GM12875 (cell line): Measurements from ENCODE around the gene VSTM4.

ENCODE experiments used
- H3K4me3 ChIP-seq: one replicate; pipeline ENCODE4 v1.5.1; 2011; ENCODE audit warnings: low read depth, low read length, control low read depth
- TF ChIP-seq, protein P1 (sequence below): IDR thresholded peaks from 2 replicates; pipeline ENCODE4 v1.5.1; 2011; ENCODE audit warnings: low read depth, mild to moderate bottlenecking, control low read depth, inconsistent platforms, low read length, moderate library complexity, borderline replicate concordance; ENCODE audit not compliant: insufficient read depth

VSTM4 gene

DNA sequence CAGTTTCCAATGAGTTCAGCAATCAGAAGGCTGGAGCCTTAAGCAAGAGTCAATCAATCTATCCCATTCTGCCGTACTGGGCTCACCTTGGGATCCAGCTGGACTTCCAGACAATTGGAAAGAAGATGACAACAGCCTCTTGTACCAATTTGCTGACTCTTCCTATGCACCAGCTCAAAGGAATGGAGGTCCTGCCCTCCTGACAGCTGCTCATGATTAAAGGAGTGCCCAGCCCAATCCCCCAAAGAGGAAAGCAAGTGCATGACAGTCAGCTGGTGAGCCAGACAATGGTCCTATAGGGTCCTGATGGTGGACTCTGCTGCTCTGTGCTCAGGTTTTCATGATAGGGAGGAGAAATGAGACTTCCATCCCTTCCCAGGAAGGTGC, 25.1 kb downstream of the VSTM4 start:
- H3K4me3 ChIP-seq = no peak overlapping the region
- TF ChIP-seq, protein P1, sequence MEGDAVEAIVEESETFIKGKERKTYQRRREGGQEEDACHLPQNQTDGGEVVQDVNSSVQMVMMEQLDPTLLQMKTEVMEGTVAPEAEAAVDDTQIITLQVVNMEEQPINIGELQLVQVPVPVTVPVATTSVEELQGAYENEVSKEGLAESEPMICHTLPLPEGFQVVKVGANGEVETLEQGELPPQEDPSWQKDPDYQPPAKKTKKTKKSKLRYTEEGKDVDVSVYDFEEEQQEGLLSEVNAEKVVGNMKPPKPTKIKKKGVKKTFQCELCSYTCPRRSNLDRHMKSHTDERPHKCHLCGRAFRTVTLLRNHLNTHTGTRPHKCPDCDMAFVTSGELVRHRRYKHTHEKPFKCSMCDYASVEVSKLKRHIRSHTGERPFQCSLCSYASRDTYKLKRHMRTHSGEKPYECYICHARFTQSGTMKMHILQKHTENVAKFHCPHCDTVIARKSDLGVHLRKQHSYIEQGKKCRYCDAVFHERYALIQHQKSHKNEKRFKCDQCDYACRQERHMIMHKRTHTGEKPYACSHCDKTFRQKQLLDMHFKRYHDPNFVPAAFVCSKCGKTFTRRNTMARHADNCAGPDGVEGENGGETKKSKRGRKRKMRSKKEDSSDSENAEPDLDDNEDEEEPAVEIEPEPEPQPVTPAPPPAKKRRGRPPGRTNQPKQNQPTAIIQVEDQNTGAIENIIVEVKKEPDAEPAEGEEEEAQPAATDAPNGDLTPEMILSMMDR = no peak

DNA sequence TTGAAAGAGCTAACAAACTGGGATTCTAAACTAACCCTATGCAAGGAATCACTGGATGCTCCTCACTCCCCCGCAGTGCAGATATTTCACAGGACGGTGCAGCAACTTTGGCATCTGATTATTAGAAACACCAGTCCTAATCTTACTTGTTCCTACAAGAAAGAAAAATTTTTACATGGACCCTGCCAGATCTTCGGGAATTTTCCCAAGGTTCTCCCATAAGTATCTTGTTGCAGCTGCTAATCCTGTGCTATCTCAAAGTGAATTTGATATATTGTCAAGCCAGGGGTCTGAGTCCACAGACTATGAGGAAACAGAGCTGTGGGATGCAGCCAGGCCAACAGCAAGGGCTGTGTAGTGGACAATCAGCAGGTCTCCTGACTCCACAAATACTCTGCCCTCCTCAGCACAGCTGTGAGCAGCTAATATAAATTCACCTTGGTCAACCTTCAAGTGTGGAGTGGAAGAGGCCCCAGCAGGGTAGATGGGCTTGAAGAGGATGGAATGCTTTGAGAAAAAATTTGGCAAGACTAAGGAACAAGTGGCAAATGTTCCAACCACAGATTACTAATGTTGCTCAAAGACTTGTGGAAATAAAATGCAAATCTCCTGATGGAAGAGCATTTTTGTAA, 25.6 kb downstream of the VSTM4 start:
- TF ChIP-seq, protein P1 = no peak
- H3K4me3 ChIP-seq = no peak overlapping the region

DNA sequence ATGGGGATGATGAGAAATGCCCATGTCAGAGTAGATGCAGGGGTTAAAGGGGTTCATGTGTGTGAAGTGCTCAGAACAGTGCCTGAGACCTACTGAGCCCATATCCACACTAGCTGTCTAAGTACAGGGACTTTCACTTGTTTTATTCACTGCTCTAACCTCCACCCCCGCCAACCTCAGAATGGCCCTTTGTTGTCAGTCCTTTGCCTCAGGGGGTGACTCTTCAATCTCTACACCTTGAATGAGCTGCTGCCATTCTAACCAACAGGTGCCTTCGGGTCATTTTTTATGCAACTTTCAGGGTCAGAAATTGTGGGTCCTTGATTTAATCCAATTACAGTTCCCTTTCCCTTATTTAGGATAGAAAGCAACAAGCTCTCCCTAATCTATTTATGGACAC, 26.2 kb downstream of the VSTM4 start:
- TF ChIP-seq, protein P1 = no peak
- no peak overlapping the region for H3K4me3 ChIP-seq

DNA sequence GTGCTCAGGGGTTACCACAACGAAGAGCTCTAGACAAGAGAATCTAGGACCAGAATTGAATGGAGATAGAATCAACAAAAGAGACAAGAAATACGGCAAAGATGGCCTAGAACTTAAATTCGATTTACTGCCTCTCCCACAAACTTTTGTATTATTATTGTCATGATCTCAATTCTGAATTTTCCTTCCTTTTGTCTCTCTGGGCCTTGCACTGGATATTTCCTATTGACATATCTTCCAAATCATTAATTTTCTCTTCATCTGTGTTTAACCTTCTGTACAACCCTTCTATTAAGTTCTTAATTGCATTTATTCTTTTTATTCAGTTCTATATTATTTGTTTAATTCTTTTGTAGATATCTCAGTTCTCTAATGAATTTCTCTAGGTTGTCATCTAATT, 28.4 kb downstream of the VSTM4 start:
- TF ChIP-seq, protein P1 = no peak
- no peak overlapping the region for H3K4me3 ChIP-seq

DNA sequence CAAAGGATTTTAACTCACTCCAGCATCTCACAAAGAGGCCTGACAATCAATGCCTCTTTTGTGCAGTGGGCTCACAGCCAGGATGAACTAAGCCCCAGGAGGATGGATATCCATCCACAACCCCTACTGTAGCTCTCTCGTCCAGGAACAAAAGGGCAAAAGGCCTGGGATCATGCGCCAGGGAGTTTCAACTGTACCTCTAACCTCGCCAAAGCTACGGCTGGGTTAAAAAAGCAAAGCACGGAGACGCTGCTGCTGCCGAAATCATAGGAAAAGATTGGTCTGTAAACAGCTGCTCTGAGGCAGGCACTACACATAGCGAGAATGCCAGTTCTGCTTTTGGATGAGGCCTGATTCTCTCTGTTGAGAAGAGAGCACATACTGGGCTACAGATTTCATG, 32.1 kb downstream of the VSTM4 start:
- TF ChIP-seq, protein P1 = no peak
- no peak overlapping the region for H3K4me3 ChIP-seq

DNA sequence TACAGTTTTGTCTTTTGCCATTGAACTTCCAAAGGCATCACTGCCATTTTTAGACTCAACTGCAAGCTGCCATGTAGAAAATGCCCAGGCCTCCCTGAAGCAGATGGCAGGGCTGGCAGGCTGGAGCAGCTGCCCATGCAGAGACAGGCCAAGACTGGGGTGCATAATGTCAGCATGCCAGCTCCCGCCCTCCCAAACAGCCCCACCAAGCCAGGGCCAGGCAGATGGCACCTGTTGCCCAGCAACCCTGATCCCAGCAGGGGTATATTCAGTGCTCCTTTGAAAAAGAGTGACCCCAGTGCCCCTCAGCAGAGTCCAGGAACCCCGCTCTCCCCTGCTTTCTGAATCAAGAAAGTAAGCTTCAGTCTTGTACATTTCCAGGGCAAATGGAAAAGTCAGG, 32.6 kb downstream of the VSTM4 start:
- H3K4me3 ChIP-seq = no peak overlapping the region
- TF ChIP-seq, protein P1 = no peak

DNA sequence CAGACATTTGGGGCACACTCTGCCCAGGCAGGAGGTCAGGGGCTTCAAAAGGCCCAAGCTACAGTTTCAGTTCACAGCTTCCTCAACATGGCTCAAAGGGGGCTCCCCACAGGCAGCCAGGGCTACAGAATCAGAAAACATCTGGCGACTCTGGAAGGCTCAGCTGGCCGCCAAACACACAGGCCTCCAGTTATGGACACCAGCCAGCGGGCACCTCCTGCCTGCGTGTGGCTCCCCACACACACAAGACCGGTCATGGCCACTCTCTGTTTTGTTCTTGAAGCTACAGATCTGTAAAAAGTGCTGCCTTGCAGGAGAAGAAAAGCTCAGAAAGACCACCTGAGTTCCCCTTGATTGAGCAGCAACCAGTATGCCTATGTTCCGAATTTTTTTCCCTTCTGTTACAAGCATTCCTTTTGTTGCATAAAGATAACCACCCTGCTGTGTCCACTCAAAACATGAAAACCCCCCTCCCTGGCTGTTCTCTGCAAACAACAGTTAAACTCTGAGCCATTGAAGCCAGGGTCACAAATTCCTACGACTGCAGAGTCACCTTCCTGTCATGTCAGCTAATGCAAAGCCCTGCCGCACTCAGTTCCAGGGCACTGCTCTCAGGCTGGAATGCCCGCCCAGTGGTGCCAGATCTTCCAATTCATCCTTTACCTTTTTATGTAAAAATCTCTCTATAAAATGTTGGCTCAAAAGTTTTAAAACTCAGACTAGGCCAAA, 33.6 kb downstream of the VSTM4 start:
- H3K4me3 ChIP-seq = no peak overlapping the region
- TF ChIP-seq, protein P1 = no peak
